Measurements from ENCODE around the gene TMEM37.
"Not testable (repeated sequence)": the region's sequence is repeated elsewhere in the genome, so short reads cannot be mapped to it uniquely, and the experiment has no call there.

Gene TMEM37

DNA sequence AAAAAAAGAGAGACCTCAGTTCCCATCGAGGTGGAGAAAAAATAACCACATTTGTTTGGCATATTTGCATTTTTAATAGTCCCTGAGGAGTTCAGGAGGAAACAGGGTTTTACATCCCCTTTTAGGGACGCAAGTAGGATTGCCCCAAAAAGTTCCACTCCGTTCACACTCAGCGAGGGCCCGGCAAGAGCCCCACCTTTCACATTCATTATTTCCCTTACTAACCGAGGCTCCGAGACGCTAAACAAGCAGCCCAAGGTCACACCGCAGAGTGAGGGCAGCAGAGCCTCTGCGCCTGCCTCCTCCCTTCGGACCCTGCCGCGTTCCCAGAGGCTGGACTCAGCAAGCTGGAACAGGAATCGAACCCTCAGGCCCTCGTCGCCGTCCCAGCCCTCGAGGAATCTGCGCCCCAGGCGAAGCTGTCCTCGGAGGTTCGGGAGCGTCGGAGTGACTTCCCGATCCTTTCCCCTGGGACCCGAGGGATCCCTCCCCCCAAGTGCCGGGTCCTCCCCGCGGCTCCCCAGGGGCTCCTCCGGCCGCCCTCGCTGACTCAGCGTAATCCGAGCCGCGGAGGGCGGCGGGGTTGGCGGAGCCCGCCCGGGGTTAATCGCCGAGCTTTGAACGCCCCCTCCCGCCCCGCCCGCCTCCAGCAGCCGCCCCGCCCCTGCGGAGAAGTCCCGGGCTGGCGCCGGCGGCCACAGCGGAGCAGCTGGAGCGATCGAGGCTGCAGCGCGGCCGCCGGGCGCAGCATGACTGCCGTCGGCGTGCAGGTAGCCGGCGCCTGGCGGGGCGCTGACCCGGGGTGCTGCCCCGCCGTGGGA is at the start of gene TMEM37:
Gene TMEM37 (plus strand): TSS at position 700 of the 821 bp plus-strand sequence. CDS start 50 bp downstream, at position 750.
- DNase-seq = no peak

DNA sequence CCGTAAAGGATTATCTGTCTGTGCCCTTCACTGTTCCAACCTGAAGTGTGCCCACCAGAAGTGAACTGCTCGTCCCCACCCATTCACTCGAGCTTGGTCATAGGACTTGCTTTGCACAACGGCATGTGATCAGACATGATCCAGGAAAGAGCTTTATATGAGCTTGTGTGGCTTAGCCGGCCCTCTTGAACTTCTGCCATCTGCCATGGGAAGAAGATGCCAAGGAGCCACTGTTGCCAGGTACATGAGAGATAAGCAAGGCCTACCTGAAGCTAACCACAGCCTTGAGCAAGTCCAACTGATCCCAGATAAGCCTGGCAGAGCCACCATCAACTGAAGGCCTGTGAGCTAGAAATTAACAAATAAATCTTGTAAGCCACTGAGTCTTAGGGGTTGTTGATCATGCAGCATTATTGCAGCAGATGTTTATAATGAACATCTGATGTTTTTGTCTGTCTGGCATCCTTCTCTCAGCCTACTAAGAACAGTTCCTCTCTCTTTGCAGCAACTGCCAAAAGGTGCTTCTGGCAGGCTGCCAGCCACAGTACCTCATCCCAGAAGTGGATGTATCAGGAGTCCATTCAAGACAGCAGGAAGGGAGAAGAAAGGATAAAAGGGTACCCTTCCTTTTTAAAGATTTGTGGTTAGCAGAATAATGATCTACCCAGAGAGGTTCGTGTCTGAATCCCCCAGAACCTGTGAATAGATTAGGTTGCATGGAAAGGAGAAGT is 48.1 kb upstream of the TMEM37 start:
- DNase-seq = no peak

- no peak for DNase-seq
Observed at GRCh38 chr2:119384971-119385370, 46.7 kb upstream of the TMEM37 start.

GRCh38 chr2:119385466-119385865 is 46.2 kb upstream of the TMEM37 start:
- no peak for DNase-seq

DNA sequence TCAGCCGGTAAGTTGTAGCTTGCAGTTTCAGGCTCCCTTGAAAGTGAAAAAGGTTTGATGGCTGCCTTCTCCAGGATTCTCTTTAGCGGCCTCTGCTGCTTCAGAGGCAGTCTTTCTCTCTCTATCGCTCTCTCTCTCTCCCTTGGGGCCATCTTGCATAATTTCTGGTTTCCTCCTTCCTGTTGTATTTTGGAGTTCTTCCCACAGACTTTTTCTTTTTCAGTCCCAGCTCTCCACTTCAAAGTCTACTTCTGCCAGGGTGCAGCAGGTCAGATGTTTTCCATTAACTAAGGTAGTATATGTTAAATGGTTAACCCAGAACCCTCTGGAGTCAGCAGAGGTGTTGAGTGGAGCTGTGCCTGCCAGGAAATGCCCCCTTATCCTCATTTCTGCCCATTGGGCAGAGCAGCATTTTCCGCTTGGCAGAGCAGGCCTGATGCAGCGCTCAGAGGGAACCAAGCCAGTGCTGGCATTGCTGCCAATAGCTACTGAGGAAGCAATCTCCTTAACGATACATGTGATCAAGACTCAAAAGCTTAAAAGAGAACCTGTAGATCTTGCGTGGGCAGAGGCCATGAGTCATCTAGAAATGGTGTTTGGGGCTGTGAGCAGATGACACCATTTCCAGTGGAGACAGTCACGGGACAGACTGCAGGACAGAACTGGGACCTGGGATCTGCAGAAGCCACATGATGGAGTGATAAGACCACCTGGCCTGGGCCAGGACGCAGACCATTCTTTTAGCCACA is 44.1 kb upstream of the TMEM37 start:
- DNase-seq = peak; percentile 40

GRCh38 chr2:119389615-119390306 is 41.9 kb upstream of the TMEM37 start:
- DNase-seq = no peak

GRCh38 chr2:119393971-119394748 is 37.5 kb upstream of the TMEM37 start:
- no peak for DNase-seq

DNA sequence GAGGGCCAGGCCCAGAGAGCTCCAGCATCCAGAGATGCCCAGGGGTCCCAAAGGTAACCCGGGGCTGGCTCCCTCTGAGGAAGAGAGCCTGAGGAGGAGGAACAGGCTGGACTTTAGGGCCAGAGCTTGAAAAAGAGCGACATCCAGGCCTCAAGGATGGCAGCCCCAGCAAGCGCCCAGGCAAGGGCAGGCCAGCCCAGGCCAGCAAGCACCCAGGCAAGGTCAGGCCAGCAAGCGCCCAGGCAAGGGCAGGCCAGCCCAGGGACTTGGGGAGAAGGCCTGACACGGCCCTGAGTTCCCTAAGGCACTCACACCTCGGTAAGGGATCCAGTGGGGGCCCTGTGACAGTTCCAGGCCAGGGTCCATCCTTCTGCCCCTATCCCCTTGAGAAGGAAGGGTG is 34.5 kb upstream of the TMEM37 start:
- no peak for DNase-seq

DNA sequence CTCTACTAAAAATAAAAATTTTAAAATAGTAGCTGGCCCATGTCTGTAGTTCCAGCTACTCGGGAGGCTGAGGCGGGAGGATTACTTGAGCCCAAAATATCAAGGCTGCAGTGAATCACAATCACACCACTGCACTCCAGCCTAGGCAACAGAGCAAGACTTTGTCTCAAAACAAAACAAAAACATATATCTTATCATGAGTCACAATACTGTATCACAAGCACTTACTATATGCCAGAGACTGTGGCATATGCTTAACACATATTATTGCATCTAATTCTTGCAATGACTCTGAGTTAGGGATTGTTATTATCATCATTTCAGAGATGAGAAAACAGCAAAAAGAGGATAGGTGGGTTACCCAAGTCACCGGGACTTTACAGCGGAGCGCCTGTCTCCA is 29.5 kb upstream of the TMEM37 start:
- DNase-seq = no peak

- DNase-seq = no peak
Observed at GRCh38 chr2:119402645-119403560, 28.8 kb upstream of the TMEM37 start.

DNA sequence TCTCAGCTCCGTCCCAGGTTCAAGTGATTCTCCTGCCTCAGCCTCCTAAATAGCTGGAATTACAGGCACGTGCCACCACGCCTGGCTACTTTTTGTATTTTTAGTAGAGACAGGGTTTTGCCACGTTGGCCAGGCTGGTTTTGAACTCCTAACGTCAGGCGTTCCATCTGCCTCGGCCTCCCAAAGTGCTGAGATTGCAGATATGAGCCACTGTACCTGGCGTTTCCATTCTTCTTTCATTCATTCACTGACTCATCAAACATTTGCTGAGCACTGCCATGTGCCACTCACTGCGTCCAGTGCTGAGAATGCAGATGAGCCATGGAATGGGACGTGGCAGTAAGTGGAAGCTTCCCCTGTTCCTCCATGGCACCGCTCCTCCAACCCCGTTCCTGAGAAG is 28.0 kb upstream of the TMEM37 start:
- DNase-seq = not testable (repeated sequence)

- DNase-seq = no peak
Observed at GRCh38 chr2:119405151-119405550, 26.5 kb upstream of the TMEM37 start.

DNA sequence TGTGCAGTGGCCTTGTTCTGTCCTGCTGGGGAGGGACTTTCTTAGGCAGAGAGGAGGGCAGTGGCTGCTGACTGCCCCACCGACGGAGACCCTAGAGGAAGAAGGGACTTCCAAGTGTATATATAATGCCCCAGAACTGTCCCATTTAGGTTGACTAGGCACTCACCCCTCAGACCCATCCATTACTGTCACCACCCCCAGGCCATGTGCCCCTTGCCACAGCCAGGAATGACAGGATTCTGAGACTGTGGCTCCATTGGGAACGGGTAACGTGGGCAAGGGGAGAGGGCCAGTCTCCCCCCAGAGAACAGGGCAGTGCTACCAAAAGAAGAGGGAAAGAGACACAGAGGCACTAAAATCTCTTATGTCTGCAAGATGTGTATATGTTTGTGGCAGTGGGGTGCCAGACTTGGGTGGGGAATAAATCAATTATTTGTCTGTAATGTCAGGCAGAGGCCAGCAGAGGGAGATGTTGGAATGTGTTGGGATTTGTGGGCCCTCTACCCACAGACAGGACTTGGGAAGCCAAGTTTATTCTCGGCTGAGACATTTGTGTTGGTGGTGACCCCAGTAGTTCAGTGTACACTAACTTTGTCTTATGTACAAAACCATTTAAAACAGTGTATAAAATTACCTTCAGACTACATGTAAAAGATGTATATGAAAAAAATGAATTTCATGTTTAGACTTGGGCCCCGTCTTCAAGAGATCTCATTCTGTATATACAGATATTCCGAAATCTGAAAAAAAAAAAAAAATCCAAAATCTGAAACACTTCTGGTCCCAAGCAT is 24.0 kb upstream of the TMEM37 start:
- peak; percentile 8 for DNase-seq

DNA sequence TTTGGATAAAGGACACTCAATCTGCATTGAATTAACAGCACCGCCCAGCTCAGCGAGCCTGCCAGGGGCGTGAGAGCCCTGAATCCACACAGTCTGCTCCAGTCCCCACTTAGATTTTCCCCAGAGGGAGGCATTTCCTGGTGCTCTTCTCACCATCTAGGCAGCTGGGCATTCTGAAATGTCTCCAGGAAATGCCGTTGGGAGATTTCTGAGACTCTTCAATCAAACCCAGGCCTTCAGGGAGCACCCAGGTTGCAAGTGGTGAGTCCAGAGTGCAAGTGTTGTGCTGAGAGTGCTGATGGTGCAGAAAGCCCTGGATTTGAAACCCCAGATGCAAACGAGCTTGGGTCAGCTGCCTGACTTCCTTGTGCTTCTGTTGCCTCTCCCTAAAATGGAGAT is 23.4 kb upstream of the TMEM37 start:
- DNase-seq = no peak

- DNase-seq = no peak
Observed at GRCh38 chr2:119409506-119409905, 22.1 kb upstream of the TMEM37 start.

GRCh38 chr2:119414894-119415293 is 16.8 kb upstream of the TMEM37 start:
- DNase-seq = no peak

DNA sequence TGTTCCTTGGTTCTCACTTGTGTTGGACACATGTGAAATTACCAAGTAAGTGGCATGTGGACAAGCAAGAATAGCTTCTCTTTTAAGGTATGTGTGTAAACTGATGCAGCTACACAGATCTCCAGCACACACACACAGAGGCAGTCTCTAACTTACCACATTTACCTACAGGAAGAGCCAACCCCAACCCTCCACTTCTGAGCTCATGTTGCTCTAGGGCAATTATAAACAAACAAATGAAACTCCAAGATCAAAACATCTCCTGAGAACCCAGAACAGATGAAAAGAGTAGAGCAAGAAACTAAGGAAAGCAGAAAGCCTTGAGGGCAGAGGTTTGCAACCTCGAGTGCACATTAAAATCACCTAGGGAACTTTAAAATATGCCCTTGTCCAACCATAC is 16.0 kb upstream of the TMEM37 start:
- no peak for DNase-seq

- DNase-seq = no peak
Observed at GRCh38 chr2:119416299-119416923, 15.2 kb upstream of the TMEM37 start.

DNA sequence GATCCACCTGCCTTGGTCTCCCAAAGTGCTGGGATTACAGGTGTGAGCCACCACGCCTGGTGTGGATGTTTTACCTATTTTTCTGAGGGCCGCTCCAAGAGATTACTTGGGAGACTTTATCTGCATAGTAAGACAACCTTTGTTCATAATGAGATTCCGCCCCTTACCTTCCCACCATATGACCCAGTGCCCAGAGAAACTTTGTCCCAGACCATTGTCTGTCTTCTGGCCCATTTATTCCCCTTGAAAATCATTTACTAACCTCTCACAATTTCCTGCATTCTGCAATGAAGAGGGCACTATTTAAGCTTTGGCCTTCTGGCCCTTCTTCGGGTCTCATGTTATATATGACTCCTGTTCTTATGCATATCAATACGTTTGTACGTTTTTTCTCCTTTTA is 13.7 kb upstream of the TMEM37 start:
- DNase-seq = no peak

- no peak for DNase-seq
Observed at GRCh38 chr2:119419065-119419464, 12.6 kb upstream of the TMEM37 start.
